ENCODE results near the gene PLGRKT.
"Not testable (repeated sequence)": the region's sequence is repeated elsewhere in the genome, so short reads cannot be mapped to it uniquely, and the experiment has no call there.

PLGRKT gene, protein sequence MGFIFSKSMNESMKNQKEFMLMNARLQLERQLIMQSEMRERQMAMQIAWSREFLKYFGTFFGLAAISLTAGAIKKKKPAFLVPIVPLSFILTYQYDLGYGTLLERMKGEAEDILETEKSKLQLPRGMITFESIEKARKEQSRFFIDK

DNA sequence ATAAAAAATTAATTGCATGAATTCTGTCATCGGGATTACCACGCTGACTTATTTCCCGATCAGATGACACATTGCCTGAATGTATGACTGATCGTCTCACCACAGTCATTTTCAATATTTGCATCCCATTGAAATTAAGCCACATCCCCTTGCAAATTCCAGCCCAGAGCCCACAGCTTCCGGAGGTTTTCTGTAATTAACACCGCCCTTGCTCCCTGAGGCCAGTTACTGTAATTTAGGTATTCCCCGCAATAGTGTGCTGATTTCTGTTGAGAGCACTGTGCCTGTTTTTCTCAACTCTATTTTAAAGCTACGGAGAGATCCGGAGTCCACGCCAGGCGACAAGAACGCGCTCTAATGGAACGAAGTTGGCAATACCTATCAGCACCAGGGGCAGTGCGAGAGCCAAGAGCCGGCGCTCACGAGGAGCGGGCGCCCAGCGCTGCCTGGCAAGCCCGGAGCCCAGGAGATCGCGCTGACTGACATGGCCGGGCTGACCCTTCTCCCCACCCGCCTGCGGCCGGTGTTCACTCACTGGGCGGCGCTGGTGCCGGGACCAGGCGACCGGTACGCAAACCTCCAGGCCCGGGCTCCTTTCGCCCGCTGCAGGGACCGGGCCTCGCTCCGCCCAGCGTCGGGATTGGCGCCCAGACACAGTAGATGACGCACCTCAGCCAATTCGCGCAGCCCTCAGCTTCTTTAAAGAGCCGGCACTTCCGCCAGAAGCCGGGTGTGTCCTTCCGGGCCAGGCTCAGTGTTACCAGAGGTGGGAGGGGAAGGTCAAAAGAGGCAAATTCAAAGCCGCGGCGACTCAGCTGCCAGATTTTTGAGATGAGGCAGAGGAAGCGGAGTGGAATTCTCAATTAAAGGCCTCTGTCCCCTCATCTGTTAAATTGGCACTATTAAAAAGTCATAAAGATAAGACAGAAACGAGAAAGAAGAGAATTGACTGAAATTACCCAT is at the start of gene PLGRKT:
PLGRKT (minus strand) TSS at position 672 of the 963 bp plus-strand sequence. CDS start 5,948 bp downstream, outside the sequence.
- DNase-seq (ENCODE audit: low read depth): peak; percentile 95

DNA sequence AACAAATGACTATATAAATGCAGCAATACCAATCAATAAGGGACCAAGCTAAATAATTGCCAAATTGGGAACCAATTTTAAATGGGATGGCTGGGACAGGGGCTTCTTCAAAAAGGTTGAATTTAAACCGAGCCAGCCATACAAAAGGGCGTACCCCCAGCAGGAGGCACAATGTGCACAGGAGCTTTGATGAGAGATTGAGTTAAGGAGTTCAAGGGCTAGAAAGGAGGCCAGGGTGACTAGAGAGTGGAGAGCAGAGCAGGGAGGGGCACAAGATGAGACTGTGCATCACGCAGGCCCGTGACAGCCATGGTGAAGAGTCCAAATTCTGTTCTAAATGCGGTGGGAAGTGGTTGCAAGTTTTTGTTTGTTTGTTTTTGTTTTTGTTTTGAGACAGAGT is 49.3 kb upstream of the PLGRKT start:
- no peak for DNase-seq (ENCODE audit: low read depth)

DNA sequence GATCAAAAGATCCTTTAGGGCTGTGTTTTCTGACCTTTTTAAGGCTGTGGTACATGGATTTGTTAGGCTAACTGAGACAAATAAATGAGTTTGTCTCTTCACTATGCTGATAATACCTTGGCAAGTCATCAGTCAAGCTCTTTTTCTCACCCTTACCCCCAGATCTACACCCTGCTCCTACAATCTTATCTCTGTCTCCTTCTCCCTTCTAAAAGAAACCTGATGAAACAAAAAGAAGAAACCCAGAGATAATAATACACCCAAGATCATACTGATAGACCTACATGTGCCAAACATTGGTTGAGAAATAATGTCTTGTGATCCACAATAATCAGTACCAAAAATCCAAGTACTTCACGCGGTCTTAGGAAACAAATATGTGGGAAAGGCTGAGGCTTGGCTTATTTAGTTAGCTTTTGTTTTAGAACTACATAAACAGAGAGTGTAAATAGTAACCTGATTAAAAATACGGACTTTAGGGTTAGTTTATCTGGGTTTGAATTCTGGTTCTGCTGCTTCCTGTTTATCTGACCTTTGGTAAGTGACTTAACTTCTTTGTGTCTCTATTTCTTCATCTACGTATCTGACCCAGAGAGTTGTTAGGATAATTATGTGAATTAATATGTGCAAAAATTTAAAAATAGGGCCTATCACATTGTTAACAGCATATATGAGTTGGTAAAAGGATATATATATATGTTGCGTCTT is 47.8 kb upstream of the PLGRKT start:
- DNase-seq (ENCODE audit: low read depth): no peak

DNA sequence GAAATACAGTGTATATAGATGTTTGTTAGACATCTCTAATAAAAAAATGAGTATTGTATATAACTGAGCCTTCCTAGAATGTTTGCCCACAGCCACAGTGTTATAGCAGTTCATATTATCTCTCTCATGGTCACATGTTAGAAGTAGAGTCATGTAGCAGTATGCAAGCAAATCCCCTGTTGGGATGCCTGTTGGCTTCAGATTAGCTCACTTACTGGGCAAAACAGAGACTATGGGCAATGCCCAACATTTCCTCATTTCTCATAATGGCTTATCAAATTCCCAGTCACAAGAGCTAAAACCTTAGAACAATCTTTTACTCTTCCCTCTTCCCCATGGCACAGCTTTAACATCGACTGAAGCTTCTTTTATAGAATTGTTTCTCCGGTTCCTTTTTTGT is 45.6 kb upstream of the PLGRKT start:
- no peak for DNase-seq (ENCODE audit: low read depth)

DNA sequence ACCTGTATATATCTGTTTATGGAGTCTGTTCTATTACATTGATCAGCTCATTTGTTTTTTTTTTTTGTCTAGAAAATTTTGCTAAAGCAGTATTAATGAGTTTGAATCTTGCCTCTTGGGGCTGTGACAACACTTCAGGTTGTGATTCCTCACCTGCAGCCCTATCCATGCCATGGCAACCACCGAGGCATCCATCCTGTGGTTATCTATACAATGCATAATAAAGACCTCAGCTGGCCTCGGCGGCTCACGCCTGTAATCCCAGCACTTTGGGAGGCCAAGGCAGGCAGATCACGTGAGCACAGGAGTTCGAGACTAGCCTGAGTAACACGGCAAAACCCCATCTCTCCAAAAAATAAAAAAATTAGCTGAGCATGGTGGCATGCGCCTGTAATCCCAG is 44.5 kb upstream of the PLGRKT start:
- no peak for DNase-seq (ENCODE audit: low read depth)

DNA sequence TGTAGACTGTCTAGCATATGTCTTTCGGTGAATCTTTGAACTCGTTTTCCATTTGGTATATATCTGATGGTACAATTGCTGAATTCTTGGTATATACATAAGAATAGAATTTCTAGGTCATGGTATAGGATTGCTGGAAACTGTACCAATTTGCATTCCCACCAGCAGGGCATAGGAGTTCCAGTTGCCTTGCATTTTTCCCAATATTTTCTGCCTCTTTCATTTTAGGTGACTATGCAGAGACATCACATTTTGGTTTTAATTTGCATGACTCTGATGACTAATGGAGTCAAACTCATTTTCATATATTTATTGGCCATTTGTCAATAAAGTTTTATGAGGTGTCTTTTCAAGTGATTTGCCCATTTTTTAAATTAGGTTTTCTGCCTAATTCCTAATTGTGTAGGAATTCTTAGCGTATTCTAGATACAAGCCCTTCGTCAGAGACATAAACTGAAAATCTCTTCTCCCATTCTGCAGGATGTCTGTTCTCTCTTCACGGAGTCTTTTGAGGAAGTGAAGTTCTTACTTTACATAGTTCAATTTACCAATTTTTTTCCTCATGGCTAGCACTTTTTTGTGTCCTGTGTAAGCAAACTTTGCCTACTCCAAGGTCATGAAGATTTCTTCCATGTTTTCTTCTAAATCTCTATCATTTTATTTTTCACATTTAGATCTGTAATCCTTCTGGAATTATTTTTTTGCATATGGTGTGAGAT is 43.8 kb upstream of the PLGRKT start:
- peak; percentile 27 for DNase-seq (ENCODE audit: low read depth)

DNA sequence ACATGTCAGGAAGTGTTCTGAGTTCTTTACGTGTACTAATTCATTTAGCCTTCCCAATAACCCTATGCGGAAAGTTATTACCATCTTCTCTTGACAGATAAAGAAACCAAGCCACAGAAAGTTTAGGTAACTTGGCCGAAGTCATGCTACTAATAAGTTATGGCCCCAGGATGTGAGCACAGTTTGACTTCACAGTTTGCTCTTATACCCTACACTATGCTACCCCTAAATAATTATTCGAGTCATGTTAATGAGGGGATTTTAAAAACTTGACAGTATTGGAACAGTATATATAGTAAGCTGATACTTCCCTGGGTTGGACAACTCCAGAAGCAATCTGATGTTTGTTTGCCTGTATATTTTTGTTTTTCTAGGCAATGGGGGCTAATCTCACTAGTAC is 43.2 kb upstream of the PLGRKT start:
- DNase-seq (ENCODE audit: low read depth): no peak

DNA sequence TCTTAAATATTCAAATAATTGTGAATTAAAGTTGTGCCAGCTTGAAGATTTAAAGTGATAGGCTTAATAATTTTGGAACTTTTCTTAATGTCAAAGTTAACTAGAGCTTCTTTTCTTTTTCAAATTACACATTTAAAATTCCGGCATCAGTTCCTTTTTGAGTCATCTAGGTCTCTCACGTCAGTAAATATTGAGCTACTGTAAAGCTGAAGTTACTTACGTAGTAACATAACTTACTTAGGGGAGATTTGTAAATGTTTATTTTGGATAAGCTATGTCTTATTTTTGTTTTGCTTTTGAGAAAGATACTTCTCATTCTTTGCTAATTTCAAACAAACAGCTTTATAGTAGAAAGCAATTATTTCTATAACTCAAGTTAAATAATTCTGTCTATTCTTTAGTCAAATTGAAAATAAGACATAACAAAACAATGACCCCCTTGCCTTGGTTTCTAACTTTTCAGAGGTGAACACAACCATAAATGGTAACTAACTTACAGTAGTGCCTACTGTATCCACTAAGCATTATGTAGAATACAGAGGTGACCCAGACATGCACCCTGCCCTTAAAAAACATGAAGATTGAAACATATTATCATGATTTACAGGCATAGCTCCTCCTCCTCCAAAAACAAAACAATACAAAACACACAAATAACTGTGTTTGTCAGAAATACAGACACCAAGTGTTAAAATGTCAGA is 42.4 kb upstream of the PLGRKT start:
- DNase-seq (ENCODE audit: low read depth): no peak

DNA sequence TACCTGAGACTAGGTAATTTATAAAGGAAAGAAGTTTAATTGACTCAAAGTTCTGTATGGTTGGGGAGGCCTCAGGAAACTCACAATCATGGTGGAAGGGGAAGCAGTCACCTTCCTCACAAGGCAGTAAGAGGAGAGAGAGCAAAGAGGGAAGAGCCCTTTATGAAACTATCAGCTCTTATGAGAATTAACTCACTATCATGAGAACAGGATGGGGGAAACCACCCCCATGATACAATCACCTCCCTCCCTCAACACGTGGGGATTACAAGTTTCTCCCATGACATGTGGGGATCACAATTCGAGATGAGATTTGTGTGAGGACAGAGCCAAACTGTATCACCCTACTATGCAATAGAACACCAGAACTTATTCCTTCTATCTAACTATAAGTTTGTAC is 40.5 kb upstream of the PLGRKT start:
- DNase-seq (ENCODE audit: low read depth): no peak

DNA sequence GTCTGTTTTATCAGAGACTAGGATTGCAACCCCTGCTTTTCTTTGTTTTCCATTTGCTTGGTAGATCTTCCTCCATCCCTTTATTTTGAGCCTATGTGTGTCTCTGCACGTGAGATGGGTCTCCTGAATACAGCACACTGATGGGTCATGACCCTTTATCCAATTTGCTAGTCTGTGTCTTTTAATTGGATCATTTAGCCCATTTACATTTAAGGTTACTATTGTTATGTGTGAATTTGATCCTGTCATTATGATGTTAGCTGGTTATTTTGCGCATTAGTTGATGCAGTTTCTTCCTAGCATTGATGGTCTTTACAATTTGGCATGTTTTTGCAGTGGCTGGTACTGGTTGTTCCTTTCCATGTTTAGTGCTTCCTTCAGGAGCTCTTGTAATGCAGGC is 37.9 kb upstream of the PLGRKT start:
- not testable (repeated sequence) for DNase-seq (ENCODE audit: low read depth)

DNA sequence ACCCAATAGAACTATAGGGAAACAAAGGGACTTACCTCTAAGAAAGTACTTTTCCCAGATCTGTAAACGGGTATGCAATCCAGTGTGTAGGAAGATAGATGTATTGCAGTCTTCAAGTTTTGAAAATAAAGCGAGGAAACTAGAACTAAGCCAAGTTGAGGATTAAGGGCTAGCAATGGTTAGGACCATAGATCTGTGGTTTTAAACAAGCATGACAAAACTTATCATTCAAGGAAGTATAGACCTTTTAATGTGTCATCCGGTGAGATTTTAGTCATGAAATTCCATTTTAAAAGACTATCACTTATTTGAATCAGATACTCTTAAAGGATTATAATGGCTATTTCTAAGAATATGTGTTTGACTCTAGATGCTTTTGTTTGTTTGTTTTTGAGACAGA is 33.1 kb upstream of the PLGRKT start:
- no peak for DNase-seq (ENCODE audit: low read depth)

DNA sequence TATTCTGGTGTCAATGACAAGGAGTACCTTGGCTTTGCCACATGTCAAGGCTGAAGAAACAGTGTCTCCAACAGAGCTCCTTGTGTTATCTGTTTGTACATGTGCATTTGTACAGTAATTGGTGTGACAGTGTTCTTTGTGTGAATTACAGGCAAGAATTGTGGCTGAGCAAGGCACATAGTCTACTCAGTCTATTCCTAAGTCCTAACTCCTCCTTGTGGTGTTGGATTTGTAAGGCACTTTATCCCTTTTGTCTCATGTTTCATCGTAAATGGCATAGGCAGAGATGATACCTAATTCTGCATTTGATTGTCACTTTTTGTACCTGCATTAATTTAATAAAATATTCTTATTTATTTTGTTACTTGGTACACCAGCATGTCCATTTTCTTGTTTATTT is 32.4 kb upstream of the PLGRKT start:
- no peak for DNase-seq (ENCODE audit: low read depth)

DNA sequence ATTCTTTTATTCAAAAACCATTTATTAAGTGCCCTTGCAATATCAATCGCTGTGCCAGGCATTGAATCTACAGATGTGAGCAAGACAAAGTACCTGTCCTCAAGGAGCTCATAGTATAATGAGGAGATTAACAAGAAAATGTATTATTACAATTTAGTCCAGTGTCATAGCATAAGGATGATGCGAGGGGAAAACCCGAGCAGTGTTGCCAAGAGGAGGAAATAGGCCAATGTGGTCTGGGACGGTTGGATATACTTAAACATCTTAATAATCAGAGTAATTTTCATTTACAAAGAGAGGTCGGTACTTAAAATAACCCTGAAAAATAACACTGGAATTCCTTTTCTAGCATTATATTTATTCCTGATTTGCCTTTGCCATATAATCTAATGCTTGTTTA is 31.1 kb upstream of the PLGRKT start:
- no peak for DNase-seq (ENCODE audit: low read depth)

DNA sequence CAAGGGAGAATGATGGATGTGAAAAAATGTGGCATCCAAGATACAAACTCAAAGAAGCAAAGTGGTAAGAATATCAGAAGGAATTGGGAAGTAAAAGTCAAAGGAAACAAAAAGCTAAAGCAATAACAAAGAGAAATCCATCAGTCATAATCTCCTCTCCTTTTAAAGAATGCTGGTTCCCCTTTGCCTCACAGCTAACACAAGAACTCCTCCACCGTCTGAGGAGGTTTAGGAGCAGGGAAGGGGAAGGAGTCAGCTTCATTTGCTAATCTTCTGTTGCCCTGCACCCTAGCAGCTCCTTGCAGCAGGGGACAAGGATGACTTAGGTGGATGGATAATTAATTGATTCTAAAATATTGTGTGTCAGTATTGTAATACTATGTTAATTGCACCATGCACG is 29.0 kb upstream of the PLGRKT start:
- DNase-seq (ENCODE audit: low read depth): no peak

DNA sequence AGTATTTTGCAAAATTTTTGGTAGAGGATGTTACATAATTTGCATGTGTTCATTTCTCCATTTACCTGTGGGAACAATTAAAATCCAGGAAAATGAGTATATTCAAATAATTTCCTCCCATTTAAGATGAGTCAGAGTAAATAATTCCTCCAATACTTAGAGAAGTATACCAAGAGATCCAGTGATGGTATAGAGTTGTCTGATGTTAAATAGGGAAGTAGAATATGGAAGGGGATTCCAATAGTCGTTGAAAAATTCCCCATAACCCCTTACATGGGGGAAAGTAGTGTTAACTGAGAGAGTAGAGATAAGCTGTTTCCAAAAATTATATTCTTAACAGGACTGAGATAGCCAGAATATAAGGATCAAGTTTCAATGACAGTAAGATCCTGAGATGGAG is 28.3 kb upstream of the PLGRKT start:
- DNase-seq (ENCODE audit: low read depth): no peak

DNA sequence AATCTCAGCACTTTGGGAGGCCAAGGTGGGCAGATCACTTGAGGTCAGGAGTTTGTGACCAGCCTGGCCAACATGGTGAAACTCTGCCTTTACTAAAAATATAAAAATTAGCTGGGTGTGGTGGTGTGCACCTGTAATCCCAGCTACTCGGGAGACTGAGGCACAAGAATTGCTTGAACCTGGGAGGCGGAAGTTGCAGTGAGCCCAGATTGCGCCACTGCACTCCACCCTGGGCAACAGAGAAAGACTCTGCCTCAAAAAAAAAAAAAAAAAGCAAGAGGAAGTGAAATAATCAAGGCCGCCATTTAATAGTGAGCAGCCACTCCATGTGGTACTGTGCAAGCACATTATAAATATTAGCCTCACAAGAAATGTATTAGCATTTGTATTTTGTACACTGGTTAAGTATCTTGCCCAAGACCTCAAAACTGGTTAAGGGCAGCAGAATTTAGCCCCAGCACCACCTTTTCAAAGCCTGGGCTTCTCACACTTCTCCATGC is 27.2 kb upstream of the PLGRKT start:
- DNase-seq (ENCODE audit: low read depth): not testable (repeated sequence)

DNA sequence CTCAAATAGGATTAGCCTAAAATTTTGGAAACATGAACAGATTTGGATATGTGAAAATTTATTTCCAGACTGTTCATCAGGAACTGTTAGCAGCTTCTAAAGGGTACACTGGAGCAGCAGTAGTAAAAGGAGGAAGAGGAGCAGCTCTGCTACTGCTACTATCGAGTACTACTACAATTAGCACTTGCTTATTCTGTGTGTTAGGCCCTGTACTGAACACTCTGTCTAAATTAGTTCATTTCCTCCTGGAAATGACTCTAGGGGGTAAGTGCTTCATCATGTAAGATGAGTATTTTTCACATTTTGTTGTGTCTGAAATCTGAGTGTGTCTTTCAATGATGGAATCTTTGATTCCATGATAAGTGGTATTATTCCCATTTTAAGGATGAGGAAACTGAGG is 22.4 kb upstream of the PLGRKT start:
- DNase-seq (ENCODE audit: low read depth): no peak

DNA sequence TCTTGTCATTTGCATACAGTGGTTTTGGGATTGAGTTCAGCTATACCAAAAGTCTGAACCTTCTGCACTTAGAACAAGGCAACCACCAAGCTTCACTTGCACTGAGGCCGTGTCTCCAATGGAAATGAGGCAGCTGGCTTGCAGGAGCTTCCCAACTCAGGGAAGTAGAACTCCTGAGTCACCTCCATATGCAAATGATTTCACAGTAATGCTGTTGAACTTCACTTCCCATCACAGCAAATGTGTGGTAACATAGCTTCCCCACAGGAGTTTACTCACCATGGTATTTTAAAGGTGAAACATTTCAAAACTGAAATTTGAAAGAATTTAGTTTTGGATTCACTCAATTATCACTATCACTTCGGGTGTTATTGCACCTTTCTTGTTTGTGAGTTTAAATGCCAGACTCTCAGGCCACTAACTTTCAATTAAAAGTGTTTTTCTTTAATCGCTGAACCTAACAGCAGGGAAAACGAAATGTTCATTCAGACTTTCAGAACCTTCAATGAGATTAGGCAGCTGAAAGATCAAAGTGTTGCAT is 21.6 kb upstream of the PLGRKT start:
- no peak for DNase-seq (ENCODE audit: low read depth)

DNA sequence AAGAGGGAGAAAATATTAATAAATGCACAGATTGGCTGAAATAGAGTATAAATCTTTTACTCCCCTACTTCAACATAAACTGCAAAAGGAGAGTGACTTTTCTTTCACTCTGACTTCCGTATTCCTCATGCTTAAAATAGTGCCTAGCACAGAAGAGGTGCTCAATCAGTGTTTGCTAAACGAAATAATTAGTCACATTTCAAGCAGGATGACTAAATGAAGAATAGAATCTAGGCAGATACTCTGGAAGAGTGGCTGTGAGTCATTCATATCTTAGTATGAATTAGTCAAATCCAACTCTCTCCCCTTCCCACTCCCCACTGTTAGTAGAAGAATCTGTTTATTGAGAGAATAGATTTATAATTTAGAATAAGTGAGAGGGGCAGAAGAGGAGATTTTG is 17.5 kb upstream of the PLGRKT start:
- peak; percentile 93 for DNase-seq (ENCODE audit: low read depth)

DNA sequence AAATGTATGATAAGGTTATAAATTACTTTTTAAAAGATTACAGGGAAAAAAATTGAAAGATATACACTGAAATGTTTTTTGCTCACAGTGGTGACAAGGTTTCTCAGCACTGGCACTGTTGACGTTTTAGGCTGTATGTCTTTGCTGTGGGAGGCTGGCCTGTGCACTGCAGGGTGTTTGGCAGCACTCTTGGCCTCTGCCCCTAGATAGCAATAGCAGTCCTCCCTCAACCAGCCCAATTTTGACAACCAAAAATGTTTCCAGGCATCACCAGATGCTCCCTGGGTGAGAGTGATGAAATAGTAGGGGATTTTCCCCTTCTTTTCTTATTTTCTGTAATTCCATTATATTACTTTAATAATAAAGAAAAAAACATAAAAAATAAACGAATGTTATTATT is 15.9 kb upstream of the PLGRKT start:
- no peak for DNase-seq (ENCODE audit: low read depth)

DNA sequence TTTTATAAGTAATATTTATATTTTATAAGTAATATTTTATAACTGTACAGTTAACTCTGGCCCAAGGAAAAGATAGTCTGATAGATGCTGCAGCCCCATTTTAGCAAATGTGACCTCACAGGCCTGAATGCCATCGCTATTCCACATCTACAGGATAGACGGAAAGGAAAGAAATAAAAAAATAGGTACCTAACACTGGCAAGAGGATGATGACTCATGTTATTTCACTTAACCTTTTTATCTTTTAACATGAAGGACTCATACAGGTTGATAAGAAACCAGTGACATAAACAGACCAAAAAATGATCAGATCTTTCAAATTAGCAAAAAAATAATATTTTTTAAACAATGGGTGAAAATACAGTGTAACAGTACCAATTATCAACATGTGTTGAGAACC is 15.3 kb upstream of the PLGRKT start:
- peak; percentile 49 for DNase-seq (ENCODE audit: low read depth)

All from ELR (cell line).